Measurements from ENCODE around the gene HPS4.
"Not testable (repeated sequence)": the region's sequence is repeated elsewhere in the genome, so short reads cannot be mapped to it uniquely, and the experiment has no call there.

HPS4 gene

DNA sequence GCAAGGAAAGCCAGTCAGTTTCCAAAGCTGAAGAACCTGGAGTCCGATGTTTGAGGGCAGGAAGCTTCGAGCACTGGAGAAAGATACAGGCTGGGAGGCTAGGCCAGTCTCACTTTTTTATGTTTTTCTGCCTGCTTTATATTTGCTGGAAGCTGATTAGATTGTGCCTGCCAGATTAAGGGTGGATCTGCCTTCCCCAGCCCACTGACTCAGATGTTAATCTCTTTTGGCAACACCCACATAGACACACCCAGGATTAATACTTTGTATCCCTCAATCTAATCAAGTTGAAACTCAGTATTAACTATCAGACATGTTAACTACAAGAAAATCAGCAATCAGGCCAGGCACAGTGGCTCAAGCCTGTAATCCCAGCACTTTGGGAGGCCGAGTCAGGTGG is 44.8 kb downstream of the HPS4 start:
- not testable (repeated sequence) for DNase-seq

DNA sequence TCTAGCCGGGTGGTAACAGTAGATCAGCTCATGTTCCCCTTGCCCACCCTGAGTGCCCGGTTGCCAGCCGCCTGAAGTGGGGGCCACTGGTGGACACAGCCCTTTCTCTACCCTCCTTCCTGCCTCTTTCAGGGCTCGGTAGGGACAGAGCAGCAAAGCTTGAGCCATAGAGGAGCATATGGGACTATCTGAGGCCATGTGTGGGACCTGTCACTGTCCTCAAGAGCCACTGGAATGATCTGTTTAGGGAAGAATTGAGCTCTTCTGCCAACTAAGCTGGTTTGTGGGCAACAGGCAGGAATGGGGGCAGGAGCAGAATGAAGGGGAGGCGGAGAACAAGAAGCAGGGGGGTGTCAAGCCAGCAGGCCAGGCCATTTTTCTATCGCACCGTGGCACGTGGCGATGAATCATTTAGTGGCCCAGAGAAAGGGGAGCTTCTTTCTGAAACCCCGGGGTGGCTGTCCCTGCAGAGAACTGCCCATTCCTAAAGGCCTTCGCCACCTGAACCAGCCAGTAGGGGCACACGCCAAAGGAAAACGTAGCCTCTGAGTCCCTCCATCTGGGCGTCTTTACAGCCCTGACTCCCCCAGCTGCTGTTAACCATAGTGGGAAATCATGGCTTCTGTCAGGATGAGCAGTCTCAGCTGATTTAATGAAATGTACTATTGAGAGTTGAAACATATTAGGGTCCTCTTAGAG is 45.7 kb downstream of the HPS4 start:
- DNase-seq: no peak

DNA sequence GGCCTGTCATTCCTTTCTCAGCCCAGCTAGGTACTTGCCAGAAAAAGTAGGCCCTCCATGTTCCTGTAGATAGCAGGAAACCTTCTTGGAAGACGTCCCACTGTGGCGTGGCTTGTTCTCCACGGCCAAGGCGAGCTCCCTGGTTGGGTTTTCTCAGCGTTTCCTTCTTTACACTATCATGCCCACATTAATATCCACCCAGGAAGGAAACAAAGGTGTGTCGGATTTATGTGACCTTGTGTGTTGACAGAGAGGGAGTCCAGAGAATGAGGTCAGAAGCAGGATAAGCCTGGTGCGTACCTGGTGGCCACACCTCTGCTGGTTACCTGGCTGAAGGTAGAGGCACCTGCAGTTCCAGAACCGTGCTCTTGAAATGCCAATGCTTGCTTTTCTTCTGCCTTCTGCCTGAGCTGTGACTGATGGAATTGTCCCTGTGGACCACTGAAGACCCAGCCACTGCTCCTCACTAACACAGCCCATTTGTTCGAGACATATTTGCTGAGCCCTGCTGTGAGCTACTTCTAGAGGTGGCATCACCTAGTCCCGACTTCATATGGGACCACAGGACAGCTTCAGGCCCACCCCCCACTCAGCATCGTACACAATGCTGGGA is 46.6 kb downstream of the HPS4 start:
- no peak for DNase-seq

DNA sequence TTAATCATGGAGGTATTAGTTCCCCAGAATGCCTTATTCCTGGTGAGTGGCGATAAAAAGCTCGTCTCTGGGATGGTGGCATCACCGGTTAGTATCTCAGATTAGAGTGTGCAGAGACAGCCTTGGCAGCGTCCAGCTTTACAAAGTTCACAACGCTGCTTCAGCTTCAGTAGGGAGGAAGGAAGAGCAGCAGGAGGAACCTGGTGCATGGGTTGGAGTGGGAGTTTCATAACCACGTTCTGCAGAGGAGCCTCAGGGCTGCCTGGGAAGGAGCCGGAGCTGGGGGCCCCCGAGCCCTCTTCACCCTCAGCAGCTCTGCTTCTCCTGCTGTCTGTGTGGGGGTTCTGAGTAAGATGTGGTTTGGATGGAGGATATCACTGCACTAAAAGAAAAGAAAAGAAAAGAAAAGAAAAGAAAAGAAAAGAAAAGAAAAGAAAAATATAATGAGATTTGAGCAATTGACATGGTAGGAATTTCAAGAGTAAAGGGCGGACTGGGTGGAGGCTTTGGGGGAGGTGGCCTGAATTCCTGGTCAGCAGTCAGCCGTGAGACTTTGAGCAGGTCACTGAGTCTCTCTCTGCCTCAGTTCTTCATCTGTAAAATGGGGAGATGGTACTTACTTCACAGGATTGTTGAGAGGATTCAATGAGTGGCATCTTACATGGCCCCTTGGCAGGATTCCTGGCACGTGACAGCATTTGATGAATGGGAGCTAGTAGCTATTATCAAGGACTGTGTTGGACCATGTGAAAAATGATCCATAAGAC is 48.1 kb downstream of the HPS4 start:
- DNase-seq: no peak

DNA sequence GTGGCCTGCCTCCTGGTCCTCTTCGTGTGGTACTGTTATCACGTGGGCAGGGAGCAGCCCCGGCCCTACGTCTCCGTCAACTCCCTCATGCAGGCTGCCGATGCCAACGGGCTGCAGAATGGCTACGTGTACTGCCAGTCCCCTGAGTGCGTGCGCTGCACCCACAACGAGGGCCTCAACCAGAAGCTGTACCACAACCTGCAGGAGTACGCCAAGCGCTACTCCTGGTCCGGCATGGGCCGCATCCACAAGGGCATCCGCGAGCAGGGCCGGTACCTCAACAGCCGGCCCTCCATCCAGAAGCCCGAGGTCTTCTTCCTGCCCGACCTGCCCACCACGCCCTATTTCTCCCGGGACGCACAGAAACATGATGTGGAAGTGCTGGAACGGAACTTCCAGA is 49.8 kb downstream of the HPS4 start:
- DNase-seq: no peak

DNA sequence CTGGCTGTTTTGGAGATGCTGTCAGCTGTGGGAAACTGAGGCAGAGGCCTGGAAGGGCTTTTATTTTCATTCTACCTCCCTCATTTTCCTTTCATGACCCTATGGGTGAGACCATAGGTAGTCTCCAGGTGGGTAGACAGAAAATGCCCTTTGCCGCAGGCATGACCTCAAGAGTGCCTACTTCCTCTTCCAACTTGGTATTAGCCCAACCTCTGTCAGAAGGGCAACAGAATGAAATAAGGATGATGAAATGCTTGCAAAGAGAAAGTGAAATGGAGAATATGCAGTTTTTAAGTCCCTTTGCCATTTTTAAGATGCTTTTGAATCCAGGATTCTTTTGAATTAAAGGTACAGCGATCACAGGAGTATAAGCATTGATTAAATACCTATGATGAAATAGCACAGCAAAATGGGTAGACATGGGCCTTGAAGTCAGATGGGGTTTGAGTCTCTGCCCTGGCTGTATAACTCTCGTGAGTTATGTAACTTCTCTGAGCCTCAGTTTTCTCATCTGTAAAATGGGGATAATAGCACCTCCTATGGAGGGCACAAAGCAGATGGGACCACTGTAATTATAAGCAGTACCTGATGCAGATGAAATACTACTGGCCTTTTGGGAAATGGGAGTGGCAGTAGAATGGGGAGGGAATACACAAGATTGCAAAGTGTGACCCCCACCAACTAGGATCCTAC is 50.8 kb downstream of the HPS4 start:
- DNase-seq: no peak

DNA sequence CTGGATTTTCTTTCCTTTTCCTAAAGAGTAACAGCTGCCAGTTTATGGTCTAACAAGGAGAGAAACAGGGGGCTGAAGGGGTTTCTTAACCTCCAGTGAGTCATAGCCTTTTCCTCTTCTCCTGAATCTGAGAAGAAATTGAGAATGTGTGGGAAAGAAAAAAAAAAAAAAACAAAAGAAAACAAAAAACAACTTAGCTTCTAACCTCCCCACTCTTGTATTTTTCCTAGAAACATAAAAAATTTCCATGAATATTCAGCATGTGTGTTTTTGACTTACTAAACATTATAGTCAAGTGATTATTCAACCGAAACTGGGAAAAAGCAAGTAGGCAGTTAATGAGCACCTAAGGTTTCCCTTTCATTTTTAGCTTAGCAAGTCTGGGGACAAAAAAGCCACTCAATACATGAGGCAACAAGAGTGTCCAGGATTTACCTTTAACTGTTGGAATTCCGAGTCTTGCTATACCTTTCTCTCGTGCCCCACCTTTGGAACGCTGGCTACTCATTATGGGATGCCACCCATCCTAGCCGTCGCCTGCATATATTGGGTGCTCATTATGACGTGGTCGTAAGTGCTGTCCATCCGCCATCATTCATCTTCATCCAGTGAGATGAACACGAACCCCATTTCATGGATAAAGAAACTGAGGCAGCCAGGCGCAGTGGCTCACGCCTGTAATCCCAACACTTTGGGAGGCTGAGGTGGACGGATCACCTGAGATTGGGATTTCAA is 52.2 kb downstream of the HPS4 start:
- DNase-seq: no peak

DNA sequence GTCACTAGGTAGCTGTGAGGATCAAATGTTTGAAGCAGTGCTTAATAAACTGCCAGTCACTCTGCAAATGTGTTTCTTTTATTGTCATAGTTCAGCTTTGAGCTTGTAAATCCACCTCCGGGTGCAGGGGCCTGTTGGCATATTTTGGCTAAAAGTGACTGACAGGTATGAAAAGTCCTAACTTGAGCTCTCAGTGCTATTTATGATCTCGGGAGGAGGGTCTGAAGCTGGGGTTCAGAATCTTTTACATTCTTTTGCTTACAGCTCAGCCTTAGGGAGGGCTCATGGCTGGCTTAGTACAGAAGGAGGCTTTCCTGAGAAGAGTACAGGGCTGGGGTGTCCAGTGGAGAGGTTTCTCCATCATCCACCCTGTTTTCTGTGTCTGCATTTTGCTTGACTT is 53.0 kb downstream of the HPS4 start:
- no peak for DNase-seq

DNA sequence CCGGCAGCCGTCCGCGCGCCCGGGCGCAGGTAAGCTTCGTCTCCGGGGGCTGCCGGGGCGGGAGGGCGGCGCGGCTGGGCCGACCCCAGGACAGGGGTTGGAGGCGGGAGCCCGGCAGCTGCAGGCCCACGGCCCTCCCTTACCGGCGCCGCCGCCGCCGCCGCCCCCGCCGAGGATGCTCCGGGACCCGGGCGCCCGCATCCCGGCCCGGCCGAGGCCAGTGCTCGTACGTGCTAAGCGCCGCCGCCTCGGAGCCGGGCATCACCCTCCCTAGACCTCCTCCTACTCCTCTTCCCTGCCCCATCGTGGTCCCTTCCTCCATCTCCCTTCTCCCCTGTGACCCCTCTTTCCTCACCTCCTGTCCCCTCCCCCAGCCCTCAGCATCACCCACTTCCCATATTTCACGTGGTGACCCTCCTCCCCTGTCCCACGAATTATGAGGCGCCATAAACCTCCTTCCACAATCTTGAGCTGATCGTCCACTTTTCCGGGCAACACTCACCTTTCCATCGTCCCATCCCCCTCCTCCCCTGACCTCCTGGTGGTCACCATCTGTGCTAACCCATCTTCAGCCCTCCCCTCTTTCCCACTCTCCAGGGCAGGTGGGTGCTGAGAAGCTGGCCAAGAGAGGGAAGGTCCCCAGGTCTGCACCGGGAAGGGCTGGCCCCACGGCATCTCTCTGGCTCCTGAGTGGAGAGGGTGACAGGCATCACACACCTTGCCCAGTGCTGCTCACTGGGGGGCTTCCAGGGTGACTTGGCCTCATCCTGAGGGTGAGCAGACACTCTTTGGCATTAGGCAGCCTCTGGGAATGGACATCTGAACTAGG is 53.9 kb downstream of the HPS4 start:
- DNase-seq: no peak

DNA sequence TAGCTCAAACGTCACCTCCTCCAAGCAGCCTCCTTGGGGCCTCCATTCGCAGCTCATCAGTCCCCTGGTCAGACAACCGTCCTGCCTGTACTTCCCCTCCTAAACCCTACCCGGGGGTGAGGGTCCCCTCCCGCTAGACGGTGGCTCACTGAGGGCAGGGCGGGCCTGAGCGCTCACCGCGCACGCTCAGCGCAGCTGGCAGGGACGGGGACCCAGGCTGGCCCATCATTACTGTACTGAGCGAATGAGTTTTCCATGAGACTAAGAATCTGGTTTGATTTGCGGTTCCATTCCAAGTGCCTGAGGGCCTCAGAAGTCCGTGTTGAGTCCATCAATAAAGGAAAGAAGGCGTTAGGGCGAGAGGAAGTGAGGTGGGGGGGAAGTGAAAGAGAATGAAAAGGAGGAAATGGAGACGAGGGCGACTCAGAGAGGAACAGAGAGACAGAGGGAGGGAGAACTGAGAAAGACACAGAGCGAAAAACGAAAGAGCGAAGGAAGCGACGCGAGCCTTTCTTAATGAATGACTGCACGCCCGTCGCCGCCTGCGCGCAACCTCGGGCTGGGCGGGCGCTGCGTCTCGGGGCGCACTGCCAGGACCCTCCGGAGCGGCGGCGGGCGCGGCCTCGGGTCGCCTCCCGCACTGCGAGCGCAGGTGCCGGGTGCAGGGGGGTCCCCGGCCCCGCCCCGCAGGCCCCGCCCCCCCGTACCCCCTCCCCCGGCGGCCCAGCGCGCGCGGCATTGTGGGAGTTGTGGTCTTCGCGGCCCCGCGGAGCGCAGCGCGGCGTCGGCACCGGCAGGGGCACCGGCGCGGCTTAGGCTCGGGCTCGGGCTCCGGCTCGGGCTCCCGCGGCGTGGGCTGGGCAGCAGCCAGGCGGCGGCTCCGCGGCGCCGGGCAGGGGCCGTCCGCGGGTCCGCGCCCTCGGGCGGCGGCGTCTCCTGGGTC is 54.8 kb downstream of the HPS4 start, which contains the start of gene ASPHD2:
Gene ASPHD2 (plus strand): TSS at position 746 of the 943 bp plus-strand sequence. CDS start 4,356 bp downstream, outside the sequence.
- peak; percentile 74 for DNase-seq

DNA sequence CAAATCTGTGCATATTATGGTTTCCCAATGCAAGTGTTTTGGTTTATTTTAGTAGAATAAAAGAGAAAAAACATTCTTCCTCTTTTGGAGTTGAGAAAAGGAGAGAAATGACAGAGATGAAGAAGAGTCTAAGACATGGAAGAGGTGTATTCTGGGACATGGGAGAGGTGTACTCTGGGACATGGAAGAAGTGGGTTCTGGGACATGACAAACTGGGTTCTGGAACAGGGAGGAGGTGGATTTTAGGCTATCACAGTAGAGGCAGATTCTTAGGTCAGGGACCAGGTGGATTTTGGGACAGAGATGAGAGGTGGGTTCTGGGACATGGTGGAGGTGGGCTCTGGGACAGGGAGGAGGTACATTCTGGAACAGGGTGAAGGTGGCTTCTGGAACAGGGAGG is 56.7 kb downstream of the HPS4 start:
- DNase-seq: no peak

DNA sequence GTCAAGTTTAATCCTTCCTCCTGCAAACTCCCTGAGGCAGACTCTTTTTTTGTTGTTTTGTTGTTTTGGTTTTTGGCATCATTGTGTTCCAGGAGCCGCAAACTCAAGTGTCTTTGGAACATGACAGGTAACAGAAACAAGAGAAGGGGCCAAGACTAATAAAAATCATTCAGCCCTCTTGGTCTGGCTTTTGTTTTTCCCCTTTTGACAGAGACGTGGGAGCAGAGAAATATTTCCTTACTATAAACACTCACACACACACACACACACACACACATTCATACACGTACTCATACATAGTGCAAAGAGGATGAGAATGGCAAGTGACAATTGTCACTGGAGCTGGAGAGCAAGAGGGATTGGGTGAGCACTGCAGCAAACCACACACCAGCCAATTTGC is 65.0 kb downstream of the HPS4 start:
- DNase-seq: no peak

DNA sequence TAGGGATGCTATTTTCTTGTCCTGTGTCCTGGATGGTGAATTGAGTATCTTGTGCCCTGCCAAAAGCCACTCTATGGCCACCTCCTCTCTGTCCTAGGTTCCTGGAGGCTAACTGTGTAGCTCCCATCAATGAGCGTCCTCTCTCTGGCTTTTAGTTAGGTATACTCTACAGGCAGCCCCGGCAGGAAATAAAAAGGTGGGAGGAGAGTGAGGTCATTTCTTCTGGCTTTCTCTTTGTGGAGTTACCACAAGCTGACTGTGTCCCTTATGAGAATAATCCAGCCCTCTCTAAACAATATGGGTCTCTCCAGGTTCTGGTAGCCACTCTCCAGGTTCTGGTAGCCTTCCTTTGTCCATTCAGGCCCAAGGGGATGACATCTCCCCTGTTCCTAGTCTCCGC is 66.2 kb downstream of the HPS4 start:
- DNase-seq: no peak

DNA sequence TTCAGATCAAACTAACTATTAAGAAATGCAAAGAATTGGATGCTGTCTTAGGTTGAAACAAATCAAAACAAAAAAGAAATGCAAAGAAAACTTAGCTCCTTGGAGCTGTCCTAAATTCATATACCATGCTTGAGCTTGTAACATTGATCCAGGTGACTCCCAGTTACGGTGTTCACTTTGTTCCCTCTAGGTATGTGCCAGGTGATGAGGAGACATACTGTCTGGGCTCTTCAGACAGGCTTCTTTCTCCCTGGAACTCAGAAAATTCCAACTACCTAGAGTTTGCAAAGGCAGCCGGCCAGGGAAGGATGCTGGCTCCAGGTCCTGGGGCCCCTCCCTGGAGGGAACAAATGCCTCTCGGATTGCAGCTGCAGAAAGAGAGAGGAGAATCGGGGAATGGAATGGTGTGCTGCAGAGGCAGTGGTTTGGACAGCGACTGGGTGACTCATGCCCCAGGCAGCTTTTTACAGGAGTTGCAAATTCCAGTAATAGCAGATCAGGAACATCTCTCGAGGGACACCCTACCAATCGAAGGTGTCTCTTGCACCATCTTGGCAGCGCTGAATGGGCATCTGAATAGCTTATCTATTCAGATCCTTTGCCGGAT is 66.8 kb downstream of the HPS4 start:
- DNase-seq: no peak

DNA sequence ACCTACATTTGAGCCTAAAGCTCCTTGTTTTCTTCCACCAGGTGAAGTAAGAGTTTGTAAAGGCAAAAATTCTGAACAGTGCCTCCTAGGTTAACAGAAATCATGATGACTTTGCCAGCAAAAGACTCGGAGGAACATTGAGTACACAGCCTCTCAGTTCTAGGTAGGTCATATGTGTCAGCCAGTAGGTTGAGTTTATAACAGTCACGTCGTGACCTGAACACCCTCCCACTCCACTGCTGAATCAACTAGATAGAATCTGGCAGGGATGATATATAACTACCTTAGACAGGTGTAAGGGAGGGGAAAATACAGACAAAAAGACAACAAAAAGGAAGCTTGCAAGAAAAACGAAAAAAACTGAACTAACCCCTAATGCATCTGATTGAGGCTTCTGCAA is 67.3 kb downstream of the HPS4 start:
- DNase-seq: no peak

DNA sequence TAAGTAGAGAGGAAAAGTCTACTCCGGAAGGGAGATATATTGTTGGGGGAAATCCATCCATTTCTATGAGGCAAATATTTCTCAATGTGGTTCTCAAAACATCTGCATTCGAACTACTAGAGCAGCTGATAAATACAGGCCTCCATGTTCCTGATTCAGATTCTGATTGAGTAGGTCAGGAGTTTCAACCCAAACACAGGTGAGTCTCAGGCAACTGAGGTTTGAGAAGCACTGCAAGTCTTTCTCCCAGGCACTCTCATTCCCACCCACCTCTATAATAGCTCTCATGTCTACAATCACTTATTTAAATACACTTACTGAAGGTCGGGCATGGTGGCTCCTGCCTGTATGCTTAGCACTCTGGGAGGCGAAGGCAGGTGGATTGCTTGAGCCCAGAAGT is 69.2 kb downstream of the HPS4 start:
- DNase-seq: no peak

DNA sequence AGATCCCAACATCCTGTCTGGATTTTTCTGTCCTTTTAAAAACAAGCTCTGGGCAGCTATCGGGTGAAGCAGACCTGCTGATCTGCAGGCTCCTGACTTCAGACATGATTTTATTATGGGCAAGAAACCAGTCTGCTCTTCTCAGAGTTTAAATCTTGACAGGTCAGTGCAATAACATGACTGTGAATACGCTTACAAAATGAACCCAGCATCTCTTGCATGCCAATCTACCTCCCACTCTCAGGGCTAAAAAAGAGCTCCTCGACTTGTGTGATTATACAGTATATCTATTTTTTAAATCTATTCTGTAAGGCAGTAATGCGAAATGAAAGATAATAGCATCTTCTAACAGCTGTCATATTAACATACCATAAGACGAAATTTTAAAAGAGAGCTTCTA is 73.2 kb downstream of the HPS4 start:
- no peak for DNase-seq

DNA sequence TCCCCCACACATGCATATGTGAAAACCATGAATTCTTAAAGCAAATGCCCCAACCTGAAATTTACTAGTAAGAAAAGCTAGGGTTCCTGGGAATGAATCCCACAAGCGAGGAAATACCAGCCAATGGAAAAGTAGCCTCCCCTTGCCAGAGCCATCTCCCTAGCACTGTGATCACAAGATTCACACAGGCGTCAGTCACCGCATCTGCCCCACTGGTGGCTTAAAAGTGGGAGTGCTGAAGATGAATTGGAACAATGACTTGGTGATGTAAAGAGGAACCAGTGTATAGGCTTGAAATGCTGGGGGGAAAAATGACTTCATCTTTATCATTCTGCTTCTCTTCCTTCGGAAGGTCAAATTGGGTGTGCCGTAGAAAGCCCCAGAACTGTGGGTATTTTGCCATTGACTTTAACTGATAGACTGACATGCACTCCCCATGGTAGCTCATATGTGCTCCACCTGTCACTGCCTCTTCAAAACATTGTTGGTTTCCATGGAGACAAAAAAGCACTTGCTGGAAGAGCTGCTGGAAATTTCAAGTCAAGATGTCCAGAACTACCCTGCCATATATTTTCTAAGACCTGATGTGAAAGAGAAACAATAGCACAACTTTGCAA is 73.8 kb downstream of the HPS4 start:
- peak; percentile 41 for DNase-seq

DNA sequence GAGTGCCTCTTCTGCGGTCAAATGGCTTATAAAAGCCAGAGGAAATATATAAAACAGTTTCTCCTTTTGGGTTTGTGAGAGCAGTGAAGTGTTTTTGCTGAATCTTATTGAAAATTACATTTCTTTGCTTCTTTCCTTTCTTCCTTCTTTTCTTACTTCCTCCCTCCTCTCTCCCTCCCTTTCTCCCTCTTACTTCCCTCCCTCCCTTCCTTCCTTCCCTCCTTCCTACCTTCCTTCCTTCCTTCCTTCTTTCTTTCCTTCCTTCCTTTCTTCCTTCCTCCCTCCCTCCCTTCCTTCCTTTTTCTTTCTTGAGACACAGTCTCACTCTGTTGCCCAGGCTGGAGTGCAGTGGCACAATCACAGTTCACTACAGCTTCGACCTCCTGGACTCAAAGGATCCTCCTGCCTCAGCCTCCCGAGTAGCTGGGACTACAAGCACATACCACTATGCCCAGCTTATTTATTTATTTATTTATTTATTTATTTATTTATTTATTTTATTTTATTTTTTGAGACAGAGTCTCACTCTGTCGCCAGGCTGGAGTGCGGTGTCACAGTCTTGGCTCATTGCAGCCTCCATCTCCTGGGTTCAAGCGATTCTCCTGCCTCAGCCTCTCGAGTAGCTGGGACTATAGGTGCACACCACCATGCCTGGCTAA is 74.9 kb downstream of the HPS4 start:
- not testable (repeated sequence) for DNase-seq
